NCI-H2196 (cell line): ENCODE data around the gene FHOD3.

Source experiments
- DNase-seq: peaks from one replicate; lab custom pipeline; 2025; ENCODE audit not compliant: unreplicated experiment; lab: John Stamatoyannopoulos, UW

Gene FHOD3

DNA sequence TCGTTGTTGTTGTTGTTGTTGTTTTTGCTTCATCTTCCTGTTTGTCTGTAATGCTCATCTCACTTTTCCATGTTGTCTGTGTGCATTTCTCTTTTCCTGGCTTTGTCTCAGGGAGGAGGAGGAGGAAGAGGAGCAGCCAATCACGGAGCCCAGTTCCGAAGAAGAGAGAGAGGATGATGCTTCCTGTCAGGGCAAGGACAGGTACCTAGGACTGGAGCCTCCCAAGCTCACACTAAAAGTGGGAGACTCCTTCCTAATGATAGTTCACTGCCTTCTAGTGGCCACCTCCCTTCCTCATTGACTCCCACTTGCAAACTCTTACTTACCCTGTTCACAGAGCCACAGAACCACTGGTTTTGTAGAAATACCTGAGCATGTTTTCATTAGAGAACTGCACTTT, 351.7 kb downstream of the FHOD3 start:
- DNase-seq = no peak

DNA sequence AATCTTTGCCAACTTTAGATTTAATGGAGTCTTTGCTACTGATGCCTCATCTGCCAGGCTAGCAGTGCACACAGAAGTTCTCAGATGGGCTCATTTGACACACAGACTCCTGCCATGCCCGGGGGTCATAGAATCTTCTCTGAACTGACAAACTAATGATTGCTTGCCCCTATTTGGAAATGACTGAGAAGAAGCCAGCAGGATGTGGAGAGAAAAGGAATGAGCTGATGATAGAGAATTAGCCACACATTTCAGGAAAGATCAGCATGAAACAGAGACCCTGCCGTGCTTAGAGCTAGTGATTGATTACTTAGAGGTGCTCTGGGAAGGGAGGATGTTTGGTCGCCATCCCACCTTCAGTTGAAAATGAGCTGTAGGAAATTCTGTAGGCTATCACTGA, 352.8 kb downstream of the FHOD3 start:
- no peak for DNase-seq

- DNase-seq = no peak
Measured at GRCh38 chr18:36650906-36651305, 353.4 kb downstream of the FHOD3 start.

DNA sequence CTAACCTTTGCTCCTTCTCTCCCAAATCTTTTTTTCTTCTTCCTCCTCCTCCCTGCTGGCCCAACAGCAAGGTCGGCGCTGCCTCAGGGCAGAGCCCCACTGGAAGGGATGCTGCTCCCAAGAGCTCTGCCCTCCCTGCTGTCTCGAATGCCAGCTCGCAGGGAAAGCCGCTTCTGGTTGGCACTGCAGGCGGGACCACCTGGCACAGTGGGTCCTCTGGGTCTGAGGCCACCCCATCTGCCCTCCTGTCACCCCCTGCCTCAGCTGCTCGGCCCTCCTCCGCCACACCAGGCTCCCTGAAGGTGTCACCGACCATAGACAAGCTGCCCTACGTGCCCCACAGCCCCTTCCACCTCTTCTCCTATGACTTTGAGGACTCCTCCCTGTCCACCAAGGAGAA, 355.0 kb downstream of the FHOD3 start:
- DNase-seq = no peak

DNA sequence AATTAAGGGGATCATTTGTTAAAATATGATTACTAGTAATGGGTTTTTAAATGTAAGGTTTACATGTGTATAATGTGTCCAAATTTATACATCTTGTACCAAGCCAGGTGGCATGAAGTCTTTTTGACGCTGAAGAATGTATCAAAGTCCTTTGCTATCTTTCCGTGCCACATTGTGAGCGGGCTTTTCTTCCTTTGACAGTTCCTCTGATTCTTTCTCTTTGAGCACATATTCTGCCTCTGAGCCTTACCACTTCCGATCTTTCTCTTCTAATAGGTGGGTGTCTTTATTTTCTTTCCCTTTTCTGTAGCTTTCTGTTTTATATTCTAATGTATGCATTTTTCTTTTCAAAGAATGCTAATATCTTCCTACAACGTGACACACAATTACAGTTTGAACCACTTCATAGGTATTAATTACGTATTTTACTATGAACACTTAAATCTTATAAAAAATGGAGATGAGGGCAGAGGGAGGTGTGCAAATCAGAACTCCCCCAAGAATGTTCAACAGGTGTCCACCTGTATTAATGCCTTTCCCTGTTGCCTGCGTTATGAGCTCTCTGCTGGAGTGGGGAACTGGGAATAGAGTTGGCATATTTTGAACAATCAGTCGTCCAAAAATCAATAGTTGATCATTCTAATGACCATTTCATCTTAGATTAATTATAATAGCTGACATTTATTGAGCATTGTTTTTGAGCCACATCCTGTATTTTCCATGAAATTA, 355.8 kb downstream of the FHOD3 start:
- no peak for DNase-seq

DNA sequence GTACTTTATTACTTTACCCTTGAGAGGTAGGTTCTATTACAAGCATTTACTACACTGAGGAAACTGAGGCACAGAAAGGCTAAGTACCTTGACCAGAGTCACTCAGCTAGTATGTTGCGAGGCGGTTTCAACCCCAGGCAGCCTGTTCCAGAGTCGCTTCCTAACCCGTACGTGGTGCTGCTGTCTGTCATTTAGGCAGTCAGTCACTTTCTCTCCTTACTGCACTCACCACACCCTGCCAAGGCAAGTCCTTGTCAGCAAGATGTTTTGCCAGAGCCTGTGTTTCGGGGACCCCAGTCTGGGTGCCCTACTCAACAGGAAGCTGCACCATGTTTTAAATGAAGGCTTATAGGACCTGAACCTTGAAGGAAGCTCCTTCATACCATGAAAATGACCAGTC, 356.4 kb downstream of the FHOD3 start:
- DNase-seq = no peak

GRCh38 chr18:36655074-36655473, 357.6 kb downstream of the FHOD3 start:
- DNase-seq = no peak

DNA sequence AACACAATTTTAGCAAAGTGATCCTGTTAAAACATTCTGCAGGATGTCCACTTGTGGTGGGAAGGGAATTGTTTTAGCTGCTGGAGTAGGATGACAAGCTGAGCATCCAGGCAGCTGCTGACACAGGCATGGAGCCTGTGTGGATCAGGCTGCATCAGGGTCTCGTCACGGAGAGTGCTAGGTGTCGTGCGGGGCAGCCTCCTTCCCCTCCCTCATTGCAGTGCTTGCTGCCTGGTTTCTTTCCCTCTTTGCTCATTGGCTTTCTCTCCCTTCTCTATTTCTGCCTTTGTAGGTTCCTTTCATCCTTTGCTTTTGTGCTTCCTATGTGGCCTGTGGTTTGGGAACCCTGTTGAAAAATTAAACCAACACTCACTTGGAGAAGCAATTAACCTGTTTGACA, 358.4 kb downstream of the FHOD3 start:
- DNase-seq = no peak

DNA sequence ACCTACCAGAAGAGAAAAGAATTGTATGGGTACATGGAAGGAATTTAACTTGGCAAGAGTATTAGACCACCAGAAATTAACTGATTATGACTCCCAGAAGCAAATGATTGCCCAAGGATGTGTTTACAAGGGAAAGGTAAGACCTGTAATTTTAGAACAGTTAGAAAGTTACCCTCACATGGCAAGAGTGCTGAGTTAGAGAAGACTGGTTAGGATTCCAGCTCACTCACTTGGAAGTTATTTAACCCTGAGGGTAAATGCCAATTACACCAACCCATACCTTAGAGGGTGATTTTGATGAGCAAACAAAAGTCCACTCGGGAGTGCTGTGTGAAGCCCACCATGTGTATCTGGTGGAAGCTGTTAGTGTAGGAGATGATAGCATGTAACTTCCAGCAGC, 361.1 kb downstream of the FHOD3 start:
- no peak for DNase-seq

GRCh38 chr18:36660311-36660710, 362.8 kb downstream of the FHOD3 start:
- no peak for DNase-seq

DNA sequence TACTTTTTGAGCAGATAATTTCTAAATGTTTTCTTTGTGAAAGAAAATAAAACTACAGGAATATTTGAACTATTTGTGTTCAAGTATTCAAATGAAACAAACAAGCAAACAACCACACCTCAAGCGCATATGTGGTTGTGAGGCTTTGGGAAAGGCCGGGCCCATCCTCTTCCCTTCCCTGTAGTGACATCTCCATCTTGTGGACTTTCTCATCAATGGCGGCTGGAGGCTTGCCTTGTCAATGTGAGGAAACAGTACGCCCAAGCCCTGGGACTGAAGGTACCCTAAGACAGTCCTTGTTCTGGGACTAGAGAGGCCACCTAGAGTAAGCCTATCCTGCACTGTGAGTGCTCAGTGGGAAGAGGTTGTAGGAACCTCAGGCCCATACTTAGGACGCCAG, 364.5 kb downstream of the FHOD3 start:
- DNase-seq = peak; percentile 2

DNA sequence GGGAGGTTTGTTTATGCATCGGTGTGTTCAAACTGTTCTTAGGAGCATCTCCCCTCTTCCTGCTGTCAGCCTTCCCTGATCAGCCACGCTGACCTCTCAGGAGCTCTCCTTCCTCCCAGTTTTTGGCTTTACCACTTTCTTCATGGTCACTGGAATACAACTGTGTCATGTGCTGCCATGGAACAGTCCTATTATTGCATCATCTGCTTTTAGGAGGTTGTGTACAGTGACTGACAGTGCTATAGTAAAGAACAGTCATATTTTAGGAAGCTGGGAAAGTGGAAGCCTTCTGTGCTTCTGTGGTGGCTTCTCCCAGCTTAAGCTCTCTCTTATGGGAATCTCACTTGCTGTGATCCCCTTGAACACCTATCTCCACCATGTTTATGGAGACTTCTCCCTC, 365.8 kb downstream of the FHOD3 start:
- no peak for DNase-seq

DNA sequence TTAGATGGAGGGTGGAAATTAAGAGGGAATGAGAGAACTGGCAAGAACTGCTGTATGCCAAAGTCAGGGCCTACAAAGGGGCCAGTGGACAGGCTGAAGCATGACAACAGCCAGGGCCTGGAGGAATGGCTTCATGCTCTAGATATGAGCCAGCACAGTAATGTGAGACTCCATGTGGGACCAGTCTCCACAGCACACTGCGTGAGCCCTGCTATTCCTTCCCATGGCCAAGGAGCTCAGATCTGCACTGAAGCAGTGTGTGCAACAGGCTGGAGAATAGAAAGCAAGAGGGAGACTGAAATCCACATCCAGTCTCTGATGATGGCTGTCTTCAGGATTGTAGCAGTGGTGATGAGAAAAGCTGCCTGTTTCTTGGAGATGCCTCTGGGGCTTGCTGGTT, 368.4 kb downstream of the FHOD3 start:
- no peak for DNase-seq

GRCh38 chr18:36667811-36668210, 370.3 kb downstream of the FHOD3 start:
- no peak for DNase-seq

GRCh38 chr18:36668349-36668748, 370.8 kb downstream of the FHOD3 start:
- DNase-seq = no peak

GRCh38 chr18:36672437-36673344, 375.2 kb downstream of the FHOD3 start:
- peak; percentile 74 for DNase-seq

GRCh38 chr18:36673452-36673851, 375.9 kb downstream of the FHOD3 start:
- DNase-seq = no peak

- DNase-seq = no peak
Measured at GRCh38 chr18:36675076-36675475, 377.6 kb downstream of the FHOD3 start.

DNA sequence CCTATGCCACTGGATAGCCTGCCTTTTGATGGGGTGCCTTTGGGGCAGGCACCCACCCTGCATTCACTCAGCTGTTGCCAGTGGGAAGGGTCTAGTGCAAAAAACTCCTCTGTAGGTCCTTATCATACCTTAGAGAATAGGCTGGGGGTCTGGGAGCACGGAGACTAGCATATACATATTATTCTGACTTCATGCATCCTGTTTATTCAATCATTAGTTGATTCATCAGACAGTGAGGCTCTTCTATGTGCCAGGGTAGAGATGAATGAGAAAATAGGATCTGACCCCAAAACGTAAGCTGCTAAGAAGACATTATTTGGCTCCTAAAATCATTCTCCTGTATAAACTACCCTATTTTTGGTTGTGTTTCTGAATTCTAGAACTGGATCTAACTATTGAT, 378.0 kb downstream of the FHOD3 start:
- no peak for DNase-seq

- no peak for DNase-seq
Measured at GRCh38 chr18:36676629-36677028, 379.1 kb downstream of the FHOD3 start.

DNA sequence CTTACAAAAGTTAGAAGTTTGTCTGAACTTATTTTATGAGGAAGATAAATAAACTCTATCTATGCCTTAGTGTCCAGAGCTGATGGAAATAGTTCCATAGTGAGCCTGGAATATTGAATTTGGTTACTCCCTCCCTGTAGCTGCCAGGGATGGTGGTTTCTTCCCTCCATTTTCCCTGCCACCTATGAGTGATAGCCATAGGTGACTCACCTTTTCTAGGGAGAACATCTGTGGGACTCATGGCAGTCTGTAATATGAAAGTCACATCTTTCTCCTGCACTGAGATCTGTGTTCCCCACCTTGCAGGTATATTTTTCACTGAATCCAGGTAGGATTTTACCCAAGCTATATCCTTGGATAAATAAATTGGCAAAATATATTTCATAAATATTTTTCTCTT, 382.5 kb downstream of the FHOD3 start:
- DNase-seq = no peak

DNA sequence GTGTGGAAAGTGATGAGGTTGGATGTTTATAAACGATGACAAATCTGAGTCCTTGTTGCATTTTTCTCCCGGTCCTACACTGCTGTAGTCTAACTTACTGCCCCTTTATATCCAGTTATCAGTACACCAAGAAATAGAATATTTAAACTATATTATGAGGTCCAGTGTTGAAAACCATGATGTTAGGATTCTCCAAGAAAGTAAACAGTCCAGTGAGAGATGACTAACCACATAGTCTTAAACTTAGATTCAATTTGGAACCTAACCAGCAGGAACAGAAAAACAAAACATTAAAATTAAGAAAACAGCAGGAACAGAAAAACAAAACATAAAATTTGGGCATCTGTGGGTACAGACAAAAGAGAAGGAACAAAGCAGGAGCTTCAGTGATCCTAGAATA, 388.1 kb downstream of the FHOD3 start:
- no peak for DNase-seq
